GM18502 (cell line): ENCODE measurements around the gene EN2.
A peak's percentile ranks its signal among the peaks of the same experiment; 100 is the strongest.

Experiments
- ATAC-seq: cut with Tn5 transposase; IDR thresholded peaks from one replicate; pipeline ENCODE4 v1.9.1; 2021; ENCODE audit warnings: mild to moderate bottlenecking; ENCODE audit not compliant: unreplicated experiment, poor library complexity

The EN2 gene

GRCh38 chr7:155461631-155462030 lies 3.7 kb downstream of the EN2 start:
- ATAC-seq, result no peak

GRCh38 chr7:155462163-155462735 lies 4.3 kb downstream of the EN2 start:
- no peak for ATAC-seq

GRCh38 chr7:155463114-155463811 lies 5.3 kb downstream of the EN2 start:
- ATAC-seq, result no peak

- no peak for ATAC-seq
Measured at GRCh38 chr7:155464183-155464582, 6.3 kb downstream of the EN2 start.

GRCh38 chr7:155464948-155465739 lies 7.2 kb downstream of the EN2 start:
- no peak for ATAC-seq

GRCh38 chr7:155465761-155466141 lies 7.8 kb downstream of the EN2 start:
- no peak for ATAC-seq

GRCh38 chr7:155466142-155466813 lies 8.3 kb downstream of the EN2 start:
- no peak for ATAC-seq

- ATAC-seq, result peak; percentile 65
Measured at GRCh38 chr7:155466814-155467733, 9.1 kb downstream of the EN2 start.

- no peak for ATAC-seq
Measured at GRCh38 chr7:155467846-155468784, 10.2 kb downstream of the EN2 start.

GRCh38 chr7:155468785-155469148 lies 10.8 kb downstream of the EN2 start:
- no peak for ATAC-seq

- ATAC-seq, result no peak
Measured at GRCh38 chr7:155469311-155470185, 11.6 kb downstream of the EN2 start.

- no peak for ATAC-seq
Measured at GRCh38 chr7:155470186-155470487, 12.2 kb downstream of the EN2 start.

GRCh38 chr7:155470686-155471638 lies 13.0 kb downstream of the EN2 start:
- no peak for ATAC-seq

- no peak for ATAC-seq
Measured at GRCh38 chr7:155471718-155472117, 13.8 kb downstream of the EN2 start.

GRCh38 chr7:155477476-155477875 lies 19.5 kb downstream of the EN2 start:
- peak; percentile 98 for ATAC-seq

- no peak for ATAC-seq
Measured at GRCh38 chr7:155481764-155482163, 23.8 kb downstream of the EN2 start.
